PC-3 (cell line): ENCODE data around the gene SFSWAP.

Experiments
- EZH2 ChIP-seq: fragments of 300-600 bp; sonication (generic); IDR thresholded peaks from one replicate; pipeline ENCODE4 v1.6.1; 2017; ENCODE audit warnings: antibody characterized with exemption, mild to moderate bottlenecking, low read length; ENCODE audit not compliant: unreplicated experiment
- EZH2phosphoT487 ChIP-seq: fragments of 300-600 bp; sonication (generic); IDR thresholded peaks from 2 replicates; pipeline ENCODE4 v1.6.1; 2018; ENCODE audit warnings: mild to moderate bottlenecking, antibody characterized with exemption, low read length, borderline replicate concordance
- TF ChIP-seq, protein P1 (sequence below): fragments of 300-600 bp; sonication (generic); conservative IDR thresholded peaks from 2 replicates; pipeline ENCODE4 v1.5.1; 2017; ENCODE audit warnings: antibody characterized with exemption, low read depth, mild to moderate bottlenecking, low read length

DNA sequence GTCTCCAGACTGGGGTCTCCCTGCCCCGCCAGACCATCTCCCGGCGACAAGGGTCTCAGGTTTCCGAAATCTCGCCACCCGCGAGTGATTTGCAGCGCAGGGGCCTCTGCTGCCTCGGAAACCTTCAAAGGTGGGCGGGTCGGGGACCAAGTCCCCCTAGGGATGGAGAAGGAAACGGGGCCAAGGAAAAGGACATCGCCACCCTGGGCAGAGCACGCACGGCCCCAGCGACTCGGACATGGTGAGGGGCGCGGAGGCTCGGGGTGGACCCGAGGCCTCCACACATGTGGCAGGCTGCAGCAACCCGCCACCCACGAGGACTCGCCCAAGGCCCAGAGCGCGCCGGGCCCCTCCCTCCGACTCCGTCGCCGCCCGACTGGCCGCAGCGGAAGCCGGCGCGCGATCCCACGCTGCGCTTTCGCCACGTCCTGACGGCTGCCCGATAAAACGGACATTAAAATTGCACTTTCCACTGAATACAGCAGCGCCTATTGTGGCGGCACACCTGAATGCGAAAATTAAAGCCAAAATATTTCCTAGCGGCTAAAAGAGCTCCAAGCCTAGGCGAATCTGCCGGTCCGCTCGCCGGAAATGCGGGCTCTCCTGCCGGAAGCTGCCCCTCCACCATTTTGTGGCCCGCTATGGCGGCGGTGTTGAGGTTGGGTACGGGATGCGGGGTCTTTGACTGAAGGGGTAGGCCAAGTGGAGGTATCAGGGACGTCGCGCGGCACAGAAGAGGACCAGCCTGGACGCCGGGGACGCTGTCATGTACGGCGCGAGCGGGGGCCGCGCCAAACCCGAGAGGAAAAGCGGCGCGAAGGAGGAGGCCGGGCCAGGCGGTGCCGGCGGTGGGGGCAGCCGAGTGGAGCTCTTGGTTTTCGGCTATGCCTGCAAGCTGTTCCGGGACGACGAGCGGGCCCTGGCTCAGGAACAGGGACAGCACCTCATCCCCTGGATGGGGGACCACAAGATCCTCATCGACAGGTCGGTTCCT, at the start of gene SFSWAP:
- TF ChIP-seq, protein P1, sequence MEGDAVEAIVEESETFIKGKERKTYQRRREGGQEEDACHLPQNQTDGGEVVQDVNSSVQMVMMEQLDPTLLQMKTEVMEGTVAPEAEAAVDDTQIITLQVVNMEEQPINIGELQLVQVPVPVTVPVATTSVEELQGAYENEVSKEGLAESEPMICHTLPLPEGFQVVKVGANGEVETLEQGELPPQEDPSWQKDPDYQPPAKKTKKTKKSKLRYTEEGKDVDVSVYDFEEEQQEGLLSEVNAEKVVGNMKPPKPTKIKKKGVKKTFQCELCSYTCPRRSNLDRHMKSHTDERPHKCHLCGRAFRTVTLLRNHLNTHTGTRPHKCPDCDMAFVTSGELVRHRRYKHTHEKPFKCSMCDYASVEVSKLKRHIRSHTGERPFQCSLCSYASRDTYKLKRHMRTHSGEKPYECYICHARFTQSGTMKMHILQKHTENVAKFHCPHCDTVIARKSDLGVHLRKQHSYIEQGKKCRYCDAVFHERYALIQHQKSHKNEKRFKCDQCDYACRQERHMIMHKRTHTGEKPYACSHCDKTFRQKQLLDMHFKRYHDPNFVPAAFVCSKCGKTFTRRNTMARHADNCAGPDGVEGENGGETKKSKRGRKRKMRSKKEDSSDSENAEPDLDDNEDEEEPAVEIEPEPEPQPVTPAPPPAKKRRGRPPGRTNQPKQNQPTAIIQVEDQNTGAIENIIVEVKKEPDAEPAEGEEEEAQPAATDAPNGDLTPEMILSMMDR: no peak
- TF ChIP-seq EZH2: no peak
- no peak for TF ChIP-seq EZH2phosphoT487
